MG63 (cell line): ENCODE results near the gene STK11. TPM values are rescaled to one million over a fixed set of nuclear protein-coding genes. Genes with fewer than 3 reads are reported as not detected.

Experiments used
- DNase-seq: peaks from one replicate; pipeline ENCODE4 v3.0.0-alpha.2; 2020
- H3K27me3 ChIP-seq: fragments of 250-450 bp; sonication (Bioruptor Pico); 2 replicates; pipeline ENCODE4 v1.5.1; 2020; ENCODE audit warnings: mild to moderate bottlenecking, moderate library complexity
- H3K36me3 ChIP-seq: fragments of 250-450 bp; sonication (Bioruptor Pico); 2 replicates; pipeline ENCODE4 v1.5.1; 2020; ENCODE audit warnings: mild to moderate bottlenecking, moderate library complexity
- H3K4me3 ChIP-seq: fragments of 250-450 bp; sonication (Bioruptor Pico); 2 replicates; pipeline ENCODE4 v1.5.1; 2020; ENCODE audit warnings: mild to moderate bottlenecking, moderate library complexity
- H3K9me3 ChIP-seq: fragments of 250-450 bp; sonication (Bioruptor Pico); 2 replicates; pipeline ENCODE4 v1.5.1; 2020; ENCODE audit warnings: mild to moderate bottlenecking, moderate library complexity
- total RNA-seq: library from RNA; depleted of rRNA; stranded (reverse); fragments of >200 nt; shearing (Covaris generic); gene quantifications from 2 replicates; pipeline ENCODE4 v1.2.3, GENCODE V29; 2014; ENCODE audit warnings: low replicate concordance

The STK11 gene
- total RNA-seq, 1 experiment from 2014 or later: 51.5 TPM

GRCh38 chr19:1268226-1269064 lies 62.9 kb downstream of the STK11 start:
- Histone ChIP-seq H3K36me3 (peaks cover 33% of the 10 kb centered on the region), H3K4me3 (no peak overlapping the region), H3K9me3 (no peaks in the 10 kb centered on the region), H3K27me3 (no peaks in the 10 kb centered on the region)
- no peak for DNase-seq

- DNase-seq: peak; percentile 97
- Histone ChIP-seq H3K36me3 (peaks cover 37% of the 10 kb centered on the region), H3K27me3 (no peaks in the 10 kb centered on the region), H3K4me3 (peak within 1 kb of the TSS; percentile 67), H3K9me3 (no peaks in the 10 kb centered on the region)
These were observed 63.5 kb downstream of the STK11 start, which contains the start of gene CIRBP for GRCh38 chr19:1269065-1269477. Gene CIRBP (plus strand): TSS chr19:1269332. CDS start chr19:1270934, 1,602 bp downstream.

GRCh38 chr19:1269478-1270212 lies 64.1 kb downstream of the STK11 start:
- H3K27me3 ChIP-seq: no peaks in the 10 kb centered on the region
- peak; percentile 86 for DNase-seq
- H3K36me3 ChIP-seq: peaks cover 42% of the 10 kb centered on the region
- no peaks in the 10 kb centered on the region for H3K9me3 ChIP-seq
- H3K4me3 ChIP-seq: peak overlapping the region; percentile 67

- DNase-seq: no peak
- peaks cover 47% of the 10 kb centered on the region for H3K36me3 ChIP-seq
- no peaks in the 10 kb centered on the region for H3K27me3 ChIP-seq
- H3K9me3 ChIP-seq: no peaks in the 10 kb centered on the region
- H3K4me3 ChIP-seq: peak overlapping the region; percentile 67
These were observed 64.8 kb downstream of the STK11 start for GRCh38 chr19:1270213-1270853.

- H3K27me3 ChIP-seq: no peaks in the 10 kb centered on the region
- peaks cover 47% of the 10 kb centered on the region for H3K36me3 ChIP-seq
- no peaks in the 10 kb centered on the region for H3K9me3 ChIP-seq
- peak overlapping the region; percentile 67; the same call in 1 of the 2 replicates for H3K4me3 ChIP-seq
- DNase-seq: no peak
These were observed 65.4 kb downstream of the STK11 start for GRCh38 chr19:1270854-1271527.

GRCh38 chr19:1271528-1272422 lies 66.2 kb downstream of the STK11 start:
- H3K27me3 ChIP-seq: no peaks in the 10 kb centered on the region
- peaks cover 47% of the 10 kb centered on the region for H3K36me3 ChIP-seq
- no peak for DNase-seq
- no peak overlapping the region for H3K4me3 ChIP-seq
- no peaks in the 10 kb centered on the region for H3K9me3 ChIP-seq

- Histone ChIP-seq H3K36me3 (peaks cover 47% of the 10 kb centered on the region), H3K27me3 (no peaks in the 10 kb centered on the region), H3K9me3 (no peaks in the 10 kb centered on the region), H3K4me3 (no peak overlapping the region)
- no peak for DNase-seq
These were observed 67.1 kb downstream of the STK11 start for GRCh38 chr19:1272423-1273262.

- no peak overlapping the region for H3K4me3 ChIP-seq
- no peaks in the 10 kb centered on the region for H3K9me3 ChIP-seq
- H3K36me3 ChIP-seq: peaks cover 47% of the 10 kb centered on the region
- H3K27me3 ChIP-seq: no peaks in the 10 kb centered on the region
- no peak for DNase-seq
These were observed 67.9 kb downstream of the STK11 start for GRCh38 chr19:1273263-1274041.

GRCh38 chr19:1274081-1274851 lies 68.7 kb downstream of the STK11 start:
- Histone ChIP-seq H3K9me3 (no peaks in the 10 kb centered on the region), H3K4me3 (peak overlapping the region; percentile 72), H3K27me3 (no peaks in the 10 kb centered on the region), H3K36me3 (peaks cover 47% of the 10 kb centered on the region)
- DNase-seq: no peak

GRCh38 chr19:1274852-1275259 lies 69.3 kb downstream of the STK11 start:
- Histone ChIP-seq H3K9me3 (no peaks in the 10 kb centered on the region), H3K27me3 (no peaks in the 10 kb centered on the region), H3K36me3 (peaks cover 45% of the 10 kb centered on the region), H3K4me3 (peak overlapping the region; percentile 72)
- DNase-seq: peak; percentile 39

- peaks cover 42% of the 10 kb centered on the region for H3K36me3 ChIP-seq
- DNase-seq: peak; percentile 93
- no peaks in the 10 kb centered on the region for H3K9me3 ChIP-seq
- peak within 1 kb of the TSS; percentile 72 for H3K4me3 ChIP-seq
- no peaks in the 10 kb centered on the region for H3K27me3 ChIP-seq
These were observed 69.8 kb downstream of the STK11 start, which contains the start of gene FAM174C for GRCh38 chr19:1275260-1275975. Gene FAM174C (plus strand): TSS chr19:1275530. CDS start chr19:1275550, 20 bp downstream.

GRCh38 chr19:1275976-1276627 lies 70.5 kb downstream of the STK11 start:
- H3K36me3 ChIP-seq: peaks cover 35% of the 10 kb centered on the region
- no peaks in the 10 kb centered on the region for H3K9me3 ChIP-seq
- H3K4me3 ChIP-seq: peak overlapping the region; percentile 72
- H3K27me3 ChIP-seq: no peaks in the 10 kb centered on the region
- no peak for DNase-seq

- peak overlapping the region; percentile 72 for H3K4me3 ChIP-seq
- no peaks in the 10 kb centered on the region for H3K9me3 ChIP-seq
- no peak for DNase-seq
- no peaks in the 10 kb centered on the region for H3K27me3 ChIP-seq
- H3K36me3 ChIP-seq: peaks cover 30% of the 10 kb centered on the region
These were observed 71.0 kb downstream of the STK11 start for GRCh38 chr19:1276628-1277022.
